ENCODE results near the gene PTCH1. TPM values are rescaled to one million over a fixed set of nuclear protein-coding genes. Genes with fewer than 3 reads are reported as not detected.

PTCH1 gene
- total RNA-seq, 1 donor from 2014 or later: 104 TPM

GRCh38 chr9:95441081-95441480, 75.7 kb downstream of the PTCH1 start:
- Mint-ChIP-seq H3K4me1 (ENCODE audit: low read depth, unreplicated experiment) (no peaks in the 10 kb centered on the region), H3K27ac (ENCODE audit: unreplicated experiment) (no peak overlapping the region), H3K36me3 (ENCODE audit: unreplicated experiment) (no peaks in the 10 kb centered on the region), H3K9me3 (ENCODE audit: unreplicated experiment) (peaks cover 3% of the 10 kb centered on the region), H3K4me3 (ENCODE audit: unreplicated experiment) (no peak overlapping the region), H3K27me3 (ENCODE audit: unreplicated experiment) (no peaks in the 10 kb centered on the region)
- no peak for TF ChIP-seq CTCF (IDR thresholded peaks at IDR 0.05; ENCODE audit: partially characterized antibody, unreplicated experiment)
- DNase-seq: no peak

DNA sequence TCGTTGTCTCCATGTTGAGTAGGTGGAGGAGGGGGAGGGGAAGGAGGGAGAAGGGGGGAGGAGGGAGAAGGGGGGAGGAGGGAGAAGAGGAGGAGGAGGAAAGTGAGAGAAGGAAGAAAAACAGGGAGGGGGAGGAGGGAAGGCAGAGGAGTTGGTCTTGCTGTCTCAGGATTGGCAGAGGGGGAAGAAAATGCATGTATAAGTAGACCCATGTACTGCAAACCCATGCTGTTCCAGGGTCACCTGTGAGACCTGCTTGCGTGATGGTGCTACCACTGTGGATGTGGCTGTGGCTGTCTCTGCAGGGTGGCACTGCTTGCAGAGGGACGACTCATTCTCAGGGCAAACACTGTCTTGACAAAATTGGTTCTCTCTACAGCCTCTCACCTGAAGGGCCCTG, 76.3 kb downstream of the PTCH1 start:
- no peak overlapping the region for H3K27ac Mint-ChIP-seq (ENCODE audit: unreplicated experiment)
- H3K4me3 Mint-ChIP-seq (ENCODE audit: unreplicated experiment): no peak overlapping the region
- H3K9me3 Mint-ChIP-seq (ENCODE audit: unreplicated experiment): peaks cover 3% of the 10 kb centered on the region
- no peaks in the 10 kb centered on the region for H3K4me1 Mint-ChIP-seq (ENCODE audit: low read depth, unreplicated experiment)
- DNase-seq: no peak
- no peak for TF ChIP-seq CTCF (IDR thresholded peaks at IDR 0.05; ENCODE audit: partially characterized antibody, unreplicated experiment)
- no peaks in the 10 kb centered on the region for H3K27me3 Mint-ChIP-seq (ENCODE audit: unreplicated experiment)
- no peaks in the 10 kb centered on the region for H3K36me3 Mint-ChIP-seq (ENCODE audit: unreplicated experiment)

- Mint-ChIP-seq H3K27me3 (ENCODE audit: unreplicated experiment) (peaks cover 2% of the 10 kb centered on the region), H3K4me1 (ENCODE audit: low read depth, unreplicated experiment) (peaks cover 3% of the 10 kb centered on the region)
Observed at GRCh38 chr9:95438561-95439357, 78.0 kb downstream of the PTCH1 start.

DNA sequence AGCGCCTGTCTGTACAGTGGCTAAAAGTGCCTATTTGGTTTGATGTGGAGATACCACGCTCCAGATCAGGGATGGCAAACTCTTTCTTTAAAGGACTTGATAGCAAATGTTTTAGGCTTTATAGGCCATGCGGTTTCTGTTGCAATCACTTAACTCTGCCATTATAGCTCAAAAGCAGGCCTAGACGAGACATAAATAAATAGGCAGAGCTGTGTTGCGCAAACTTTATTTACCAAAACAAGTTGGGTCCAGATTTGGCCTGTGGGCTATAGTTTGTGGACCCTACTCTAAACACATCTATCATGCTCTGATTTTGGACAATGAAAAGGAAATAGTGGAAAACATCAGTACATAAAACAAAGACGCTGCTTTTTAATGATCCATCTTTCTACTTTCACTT, 79.2 kb downstream of the PTCH1 start:
- no peak overlapping the region for H3K27ac Mint-ChIP-seq (ENCODE audit: unreplicated experiment)
- peaks cover 3% of the 10 kb centered on the region for H3K4me1 Mint-ChIP-seq (ENCODE audit: low read depth, unreplicated experiment)
- no peak overlapping the region for H3K4me3 Mint-ChIP-seq (ENCODE audit: unreplicated experiment)
- peaks cover 3% of the 10 kb centered on the region for H3K9me3 Mint-ChIP-seq (ENCODE audit: unreplicated experiment)
- no peak for TF ChIP-seq CTCF (IDR thresholded peaks at IDR 0.05; ENCODE audit: partially characterized antibody, unreplicated experiment)
- H3K36me3 Mint-ChIP-seq (ENCODE audit: unreplicated experiment): peaks cover 5% of the 10 kb centered on the region
- DNase-seq: no peak
- H3K27me3 Mint-ChIP-seq (ENCODE audit: unreplicated experiment): peaks cover 2% of the 10 kb centered on the region

More at GRCh38 chr9:95438561-95439357, 78.0 kb downstream of the PTCH1 start:
- Mint-ChIP-seq H3K36me3 (ENCODE audit: unreplicated experiment) (peaks cover 5% of the 10 kb centered on the region), H3K4me3 (ENCODE audit: unreplicated experiment) (no peak overlapping the region), H3K9me3 (ENCODE audit: unreplicated experiment) (peaks cover 3% of the 10 kb centered on the region), H3K27ac (ENCODE audit: unreplicated experiment) (no peak overlapping the region)
- no peak for DNase-seq
- no peak for TF ChIP-seq CTCF (IDR thresholded peaks at IDR 0.05; ENCODE audit: partially characterized antibody, unreplicated experiment)

DNA sequence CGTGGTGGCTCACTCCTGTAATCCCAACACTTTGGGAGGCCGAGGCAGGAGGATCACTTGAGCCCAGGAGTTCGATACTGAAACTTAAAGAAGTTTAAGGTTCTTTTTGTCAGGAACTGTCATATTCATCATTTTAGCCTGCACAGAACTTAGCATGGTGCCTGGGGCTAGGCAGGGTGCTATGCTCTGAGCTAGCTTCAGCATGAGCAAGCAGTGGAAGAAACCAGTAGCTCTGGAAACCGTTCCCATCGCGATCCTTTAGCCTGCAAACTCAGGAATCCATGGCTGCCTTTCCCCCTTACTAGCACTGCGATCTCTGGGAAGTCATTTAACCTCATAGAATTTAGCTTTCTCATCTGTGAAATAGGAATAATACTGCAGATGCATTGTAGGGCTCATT, 80.4 kb downstream of the PTCH1 start:
- H3K4me1 Mint-ChIP-seq (ENCODE audit: low read depth, unreplicated experiment): peaks cover 3% of the 10 kb centered on the region
- TF ChIP-seq CTCF (IDR thresholded peaks at IDR 0.05; ENCODE audit: partially characterized antibody, unreplicated experiment): no peak
- peaks cover 3% of the 10 kb centered on the region for H3K9me3 Mint-ChIP-seq (ENCODE audit: unreplicated experiment)
- H3K4me3 Mint-ChIP-seq (ENCODE audit: unreplicated experiment): no peak overlapping the region
- peaks cover 6% of the 10 kb centered on the region for H3K36me3 Mint-ChIP-seq (ENCODE audit: unreplicated experiment)
- peaks cover 2% of the 10 kb centered on the region for H3K27me3 Mint-ChIP-seq (ENCODE audit: unreplicated experiment)
- no peak for DNase-seq
- no peak overlapping the region for H3K27ac Mint-ChIP-seq (ENCODE audit: unreplicated experiment)
